Common myeloid progenitor, CD34-positive (primary cell): ENCODE data around the gene HOXB5.

Experiments
- CTCF ChIA-PET: fragments of 350-600 bp; sonication (Branson Sonifier 250); formaldehyde crosslinking; loops from one replicate; lab custom pipeline; 2021; ENCODE audit warnings: antibody characterized with exemption; lab: Charles Lee
- POLR2A ChIA-PET: fragments of 350-600 bp; sonication (Branson Sonifier 250); formaldehyde crosslinking; loops from one replicate; lab custom pipeline; 2021; ENCODE audit warnings: antibody characterized with exemption; lab: Charles Lee
- DNase-seq, 3 donors: peaks; one replicate each; pipeline versions ENCODE4 v3.0.0 to v3.0.0-alpha.2; 2013
- H3K27ac ChIP-seq, 2 experiments: 1 replicate in 1 of 2; 2 replicates in 1 of 2; pipeline ENCODE4 v1.7.0; 2013; ENCODE audit warnings: inconsistent platforms in 2 of 2, low read length in 2 of 2, mild to moderate bottlenecking in 2 of 2, low read depth in 1 of 2, moderate library complexity in 1 of 2; ENCODE audit not compliant: severe bottlenecking in 2 of 2, insufficient read depth in 1 of 2, poor library complexity in 1 of 2
- H3K27me3 ChIP-seq, 5 experiments: replicated peaks in 2 of 5; 1 replicate in 3 of 5; 2 replicates in 2 of 5; pipeline versions ENCODE4 v1.6.1 to v1.7.0; 2013; ENCODE audit warnings: low read length in 4 of 5, mild to moderate bottlenecking in 2 of 5, moderate library complexity in 2 of 5, inconsistent platforms in 1 of 5; ENCODE audit not compliant: insufficient read depth in 5 of 5, control insufficient read depth in 4 of 5
- H3K36me3 ChIP-seq, 4 experiments: 1 replicate in 2 of 4; 2 replicates in 2 of 4; pipeline versions ENCODE4 v1.6.1 to v1.7.0; 2013; ENCODE audit warnings: low read length in 3 of 4, control low read depth in 1 of 4, mild to moderate bottlenecking in 1 of 4; ENCODE audit not compliant: control insufficient read depth in 4 of 4, insufficient read depth in 4 of 4
- H3K4me1 ChIP-seq, 4 experiments: 1 replicate in 3 of 4; 2 replicates in 1 of 4; pipeline versions ENCODE4 v1.6.1 to v1.7.1; 2013; ENCODE audit warnings: low read length in 3 of 4, mild to moderate bottlenecking in 3 of 4, control low read depth in 1 of 4, inconsistent platforms in 1 of 4, moderate library complexity in 1 of 4; ENCODE audit not compliant: control insufficient read depth in 4 of 4, insufficient read depth in 4 of 4; ENCODE audit errors: control extremely low read depth in 1 of 4
- H3K4me3 ChIP-seq, 7 experiments: 1 replicate in 4 of 7; 2 replicates in 3 of 7; pipeline versions ENCODE4 v1.5.1 to v1.7.0; 2013; ENCODE audit warnings: mild to moderate bottlenecking in 7 of 7, low read length in 6 of 7, moderate library complexity in 6 of 7, inconsistent platforms in 2 of 7, low read depth in 2 of 7, control low read depth in 1 of 7; ENCODE audit not compliant: insufficient read depth in 4 of 7, control insufficient read depth in 1 of 7; ENCODE audit errors: extremely low read depth in 1 of 7
- H3K9me3 ChIP-seq, 5 experiments: 1 replicate in 4 of 5; 2 replicates in 1 of 5; pipeline versions ENCODE4 v1.6.1 to v1.7.1; 2013; ENCODE audit warnings: low read length in 4 of 5, mild to moderate bottlenecking in 2 of 5, inconsistent platforms in 1 of 5, low read depth in 1 of 5, moderate library complexity in 1 of 5; ENCODE audit not compliant: control insufficient read depth in 4 of 5, insufficient read depth in 2 of 5; ENCODE audit errors: control extremely low read depth in 1 of 5
- WGBS: methylation state at CpG from one replicate; pipeline ENCODE4 v1.1.5; 2013; ENCODE audit not compliant: insufficient coverage; 5-methylcytosine and 5-hydroxymethylcytosine counted together

HOXB5 gene

DNA sequence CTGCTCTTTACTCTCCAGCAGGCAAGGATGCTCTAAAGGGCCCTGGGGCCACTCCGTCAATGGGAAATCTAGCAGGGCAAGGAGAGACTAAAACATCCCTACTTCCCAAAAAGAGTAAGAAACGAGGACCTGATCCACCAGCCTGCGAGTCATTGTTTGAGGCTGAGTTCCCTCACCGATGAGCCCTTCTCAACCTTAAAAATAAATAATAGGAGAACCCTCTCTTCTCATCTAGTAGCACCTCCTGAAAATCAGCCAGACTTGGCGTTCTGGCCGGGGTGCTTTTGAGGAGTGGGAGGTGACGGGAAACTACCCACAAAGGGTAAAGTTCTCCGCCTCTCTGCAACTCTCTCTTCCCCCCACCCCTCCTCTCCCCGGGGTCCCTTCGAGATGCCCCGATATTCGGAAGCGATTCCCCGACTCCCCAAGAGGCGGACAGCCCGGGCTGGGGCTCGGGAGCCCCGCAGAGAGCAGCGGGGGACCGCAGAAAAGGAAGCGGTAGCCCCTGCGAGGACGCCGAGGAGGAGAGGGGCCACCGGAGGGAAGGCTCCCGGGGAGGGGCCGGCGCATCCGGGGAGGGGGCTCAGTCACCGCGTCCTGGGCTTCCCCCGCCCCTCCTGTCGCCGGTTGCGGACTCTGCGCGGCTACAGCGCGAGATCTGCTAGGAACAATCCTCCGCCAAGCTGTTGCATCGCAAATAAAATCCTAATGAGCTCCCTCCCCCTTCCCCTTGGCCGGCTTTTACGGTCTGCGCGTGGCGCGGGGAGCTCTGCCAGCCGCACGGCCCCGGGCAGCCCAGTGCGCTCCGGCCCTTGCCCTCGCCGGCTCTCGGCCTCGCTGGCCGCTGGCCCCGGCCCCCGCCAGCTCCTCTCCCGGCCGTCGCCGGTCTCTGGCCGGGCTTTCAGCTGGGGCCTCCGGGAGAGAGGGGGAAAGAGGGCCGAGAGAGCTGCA is 31.2 kb upstream of the HOXB5 start:
- Histone ChIP-seq H3K4me3 (peak overlapping the region; percentile 15 to 73 (median 57)), H3K27ac (peak overlapping the region in 1 of 2 experiments; percentile 79), H3K4me1 (peaks cover 0 to 28% (median 24%) of the 10 kb centered on the region in 4 experiments), H3K9me3 (no peaks in the 10 kb centered on the region), H3K27me3 (peaks cover 12 to 99% (median 62%) of the 10 kb centered on the region in 5 experiments), H3K36me3 (no peaks in the 10 kb centered on the region)
- 3% methylated on average over 43 of the region's 66 CpGs for WGBS
- CTCF ChIA-PET: interaction anchor here (0.8 to 3.0 kb wide), 13 partner anchors 9 to 316 kb away, joined by 3 to 27 read pairs (median 4); partner anchors contain the start of gene HOXB8
- DNase-seq: peak; percentile 50 to 76 (median 72)
- POLR2A ChIA-PET: interaction anchor here (0.7 kb wide), 1 partner anchor 364 kb away, joined by 3 read pairs; no protein-coding TSS in a partner anchor

DNA sequence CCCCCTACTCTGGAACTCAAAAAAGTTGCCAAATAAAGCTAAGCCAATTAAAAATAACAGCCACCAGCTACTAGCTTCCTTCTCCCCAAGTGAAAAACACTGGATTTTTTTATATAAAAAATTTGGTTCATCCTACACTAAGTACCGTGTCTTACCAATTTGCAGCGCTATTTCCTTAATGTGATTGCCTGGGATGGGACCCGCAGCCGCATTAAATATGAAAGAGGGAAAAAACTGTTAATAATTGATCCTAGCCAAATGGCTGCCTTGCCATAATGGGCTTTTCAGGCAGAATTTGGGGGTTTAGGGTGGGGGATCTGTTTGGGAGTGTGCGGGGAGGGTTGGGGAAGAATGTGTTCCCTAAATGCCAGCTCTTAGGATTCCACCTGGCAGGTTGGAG is 30.5 kb upstream of the HOXB5 start:
- Histone ChIP-seq H3K27ac (peak overlapping the region in 1 of 2 experiments; percentile 79), H3K4me1 (peaks cover 0 to 33% (median 28%) of the 10 kb centered on the region in 4 experiments), H3K9me3 (no peaks in the 10 kb centered on the region), H3K27me3 (peaks cover 10 to 99% (median 58%) of the 10 kb centered on the region in 5 experiments), H3K36me3 (no peaks in the 10 kb centered on the region), H3K4me3 (no peak overlapping the region)
- no peak for DNase-seq
- ChIA-PET CTCF (interaction anchor here (0.8 to 3.0 kb wide), 6 partner anchors 8 to 82 kb away, joined by 3 to 14 read pairs (median 6); partner anchors contain the start of gene HOXB8), POLR2A (no interaction called here)
- WGBS: 87% methylated on average over 4 of the region's 5 CpGs

DNA sequence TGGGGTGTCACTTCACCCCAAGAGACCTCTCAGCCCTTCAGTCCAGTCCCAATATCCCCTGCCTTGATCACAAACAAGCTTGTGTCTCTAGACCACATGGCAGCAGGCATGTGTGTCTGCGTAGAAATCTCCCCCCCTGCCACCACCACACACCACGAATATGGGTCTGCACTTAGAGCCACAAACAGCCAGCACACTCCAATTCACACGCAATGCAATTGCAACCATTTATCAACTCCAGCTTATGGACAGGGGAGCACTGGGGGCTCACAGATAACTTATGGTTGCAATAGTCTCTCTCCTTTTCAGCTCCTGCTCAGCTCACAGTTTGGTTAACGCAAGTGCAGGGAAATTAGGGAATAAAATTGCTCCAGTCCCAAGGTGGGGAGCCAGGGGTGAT is 30.0 kb upstream of the HOXB5 start:
- H3K9me3 ChIP-seq: no peaks in the 10 kb centered on the region
- H3K4me3 ChIP-seq: no peak overlapping the region
- H3K27me3 ChIP-seq: peaks cover 5 to 98% (median 56%) of the 10 kb centered on the region in 5 experiments
- H3K27ac ChIP-seq: no peak overlapping the region
- H3K36me3 ChIP-seq: no peaks in the 10 kb centered on the region
- POLR2A ChIA-PET: no interaction called here
- peaks cover 0 to 38% (median 33%) of the 10 kb centered on the region in 4 experiments for H3K4me1 ChIP-seq
- WGBS: 65% methylated on average over 4 of the region's 4 CpGs
- CTCF ChIA-PET: interaction anchor here (0.8 to 3.0 kb wide), 6 partner anchors 8 to 119 kb away, joined by 3 to 14 read pairs (median 3); partner anchors contain the start of gene HOXB8
- DNase-seq: peak in 2 of 3 donors; percentile 51 to 58

DNA sequence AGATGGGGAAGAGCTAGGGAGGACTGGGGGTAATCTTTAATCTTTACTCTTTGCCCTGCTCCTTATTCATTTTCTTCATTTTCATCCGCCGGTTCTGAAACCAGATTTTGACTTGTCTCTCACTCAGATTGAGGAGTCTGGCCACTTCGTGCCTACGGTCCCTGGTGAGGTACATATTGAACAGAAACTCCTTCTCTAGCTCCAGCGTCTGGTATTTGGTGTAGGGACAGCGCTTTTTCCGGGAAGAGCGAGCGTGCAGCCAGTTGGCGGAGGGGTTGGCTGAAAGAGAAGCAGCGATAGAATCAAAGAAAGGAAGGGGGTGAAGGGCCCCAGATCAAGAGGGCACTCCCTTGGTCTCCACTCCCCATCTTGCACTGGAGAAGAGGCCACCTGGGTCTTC is 29.3 kb upstream of the HOXB5 start:
- POLR2A ChIA-PET: no interaction called here
- peaks cover 3 to 98% (median 57%) of the 10 kb centered on the region in 5 experiments for H3K27me3 ChIP-seq
- no peaks in the 10 kb centered on the region for H3K9me3 ChIP-seq
- 88% methylated on average over 1 of the region's 11 CpGs for WGBS
- H3K27ac ChIP-seq: no peak overlapping the region
- CTCF ChIA-PET: interaction anchor here (0.8 to 3.0 kb wide), 5 partner anchors 8 to 596 kb away, joined by 3 to 14 read pairs (median 11); partner anchors contain the start of gene HOXB8
- H3K4me3 ChIP-seq: no peak overlapping the region
- H3K4me1 ChIP-seq: peaks cover 0 to 45% (median 37%) of the 10 kb centered on the region in 4 experiments
- DNase-seq: no peak
- no peaks in the 10 kb centered on the region for H3K36me3 ChIP-seq

DNA sequence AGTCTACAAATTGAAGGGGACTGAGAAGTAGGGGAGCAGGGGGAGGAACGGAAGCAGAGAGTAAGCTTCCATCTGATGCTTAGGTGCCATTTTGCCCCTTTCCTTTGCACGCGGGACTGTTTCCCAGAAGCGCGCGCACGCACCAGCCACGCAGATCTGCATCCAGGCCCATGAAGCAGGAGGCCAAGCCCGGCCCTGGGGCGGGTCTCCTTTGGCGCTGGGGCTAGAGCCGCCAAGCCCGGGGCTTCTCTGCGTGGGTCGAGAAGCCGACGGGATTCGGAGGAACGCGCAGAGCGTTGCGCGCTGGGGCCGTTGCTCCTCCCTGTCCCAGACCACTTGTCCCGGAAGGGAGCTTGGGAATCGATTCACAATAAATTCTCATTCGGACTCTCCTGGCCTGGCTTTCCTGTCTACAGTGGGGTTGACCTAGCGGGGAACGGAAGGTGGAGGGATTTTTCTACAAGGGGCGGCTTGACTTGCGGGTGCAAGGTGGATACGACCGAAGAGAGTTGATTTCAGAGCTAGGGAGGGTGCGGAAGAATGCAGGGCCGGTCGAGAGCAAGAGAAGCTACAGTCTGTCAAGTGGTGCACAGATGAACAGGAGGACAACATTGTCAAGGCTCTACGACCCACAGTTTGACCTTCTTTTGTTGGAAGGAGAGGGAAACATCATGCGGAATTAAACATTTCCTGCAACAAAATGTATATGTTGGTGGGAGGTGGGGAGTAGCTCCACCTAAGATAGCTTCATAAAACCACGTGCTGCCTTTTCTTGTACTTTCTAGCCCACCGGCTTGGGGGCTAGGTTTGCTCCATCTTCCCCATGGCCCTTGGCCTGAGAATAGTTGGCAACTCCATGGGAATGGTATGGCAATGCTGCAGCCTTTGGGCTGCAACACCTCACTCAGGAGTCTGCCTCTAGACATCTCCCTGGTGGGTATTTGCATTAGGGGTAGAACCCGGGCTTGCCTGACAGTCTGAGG is 28.1 kb upstream of the HOXB5 start:
- H3K4me3 ChIP-seq: no peak overlapping the region
- peaks cover 14 to 98% (median 58%) of the 10 kb centered on the region in 5 experiments for H3K27me3 ChIP-seq
- no peak overlapping the region for H3K27ac ChIP-seq
- ChIA-PET CTCF (interaction anchor here (0.8 to 3.0 kb wide), 3 partner anchors 10 to 595 kb away, joined by 3 to 14 read pairs (median 12); no protein-coding TSS in a partner anchor), POLR2A (no interaction called here)
- peaks cover 0 to 44% (median 39%) of the 10 kb centered on the region in 4 experiments for H3K4me1 ChIP-seq
- no peak for DNase-seq
- no peaks in the 10 kb centered on the region for H3K36me3 ChIP-seq
- WGBS: 84% methylated on average over 28 of the region's 41 CpGs
- H3K9me3 ChIP-seq: no peaks in the 10 kb centered on the region

DNA sequence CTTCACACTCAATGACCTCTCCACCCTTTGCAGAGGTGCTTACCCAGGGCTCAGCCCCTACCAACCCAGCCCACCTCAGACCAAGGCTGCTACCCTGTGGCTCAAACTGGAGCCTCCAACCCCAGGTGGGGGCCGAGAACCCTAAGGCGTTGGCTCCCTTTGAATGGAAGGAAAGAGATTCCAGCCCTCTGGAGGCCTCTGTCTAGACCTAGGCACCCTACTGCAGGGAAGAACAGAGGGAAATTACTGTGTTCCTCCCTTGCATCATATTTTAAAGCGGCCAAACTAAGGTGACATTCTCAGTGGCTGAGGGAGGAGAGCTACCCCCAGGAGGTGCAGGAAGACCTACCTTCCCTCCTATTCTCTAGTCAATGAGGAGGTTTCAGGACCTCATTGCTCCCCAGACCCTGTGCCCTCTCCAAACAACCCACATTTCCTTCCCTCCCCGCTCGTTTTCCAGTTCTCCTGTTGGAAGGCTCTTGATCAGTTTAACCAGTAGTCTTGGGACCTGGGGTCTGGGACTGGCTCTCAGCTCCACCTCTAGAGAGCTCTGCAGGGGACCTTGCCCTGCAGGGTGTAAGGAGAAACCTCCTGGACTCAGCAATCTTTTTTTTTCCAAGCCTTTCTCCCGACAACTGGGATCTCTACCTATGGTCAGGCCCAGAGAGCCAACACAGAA is 27.0 kb upstream of the HOXB5 start:
- ChIA-PET POLR2A (no interaction called here), CTCF (interaction anchor here (1.7 to 2.9 kb wide), 2 partner anchors 12 to 22 kb away, joined by 3 to 12 read pairs; no protein-coding TSS in a partner anchor)
- H3K36me3 ChIP-seq: no peaks in the 10 kb centered on the region
- H3K27me3 ChIP-seq: peaks cover 14 to 100% (median 62%) of the 10 kb centered on the region in 5 experiments
- H3K9me3 ChIP-seq: no peaks in the 10 kb centered on the region
- DNase-seq: no peak
- no peak overlapping the region for H3K4me3 ChIP-seq
- H3K4me1 ChIP-seq: peaks cover 0 to 33% (median 29%) of the 10 kb centered on the region in 4 experiments
- whole genome bisulfite sequencing: 93% methylated on average over 4 of the region's 6 CpGs
- H3K27ac ChIP-seq: no peak overlapping the region
